Measurements from ENCODE around the gene TPRA1.

TPRA1 gene

DNA sequence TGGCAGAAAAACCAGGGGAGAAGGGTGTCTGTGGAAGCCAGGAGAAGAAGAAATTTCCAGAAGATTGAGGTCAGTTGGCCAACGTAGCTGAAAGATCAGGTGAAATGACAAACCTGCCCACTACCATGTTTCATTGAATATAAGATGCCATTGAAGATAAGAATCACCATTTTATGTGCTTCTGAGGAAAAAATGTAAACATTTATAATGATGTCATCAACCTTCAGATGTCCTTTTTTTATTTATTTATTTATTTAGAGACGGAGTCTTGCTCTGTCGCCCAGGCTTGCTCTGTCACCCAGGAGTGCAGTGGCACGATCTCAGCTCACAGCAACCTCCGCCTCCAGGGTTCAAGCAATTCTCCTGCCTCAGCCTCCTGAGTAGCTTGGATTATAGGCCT, 33.5 kb upstream of the TPRA1 start:
- no peak overlapping the region for H3K4me3 ChIP-seq (ENCODE audit: low read depth, low read length)
- DNase-seq (ENCODE audit: low read depth): no peak
- TF ChIP-seq CTCF (IDR thresholded peaks at IDR 0.05; ENCODE audit: control insufficient read depth, extremely low read depth, insufficient read depth): no peak

DNA sequence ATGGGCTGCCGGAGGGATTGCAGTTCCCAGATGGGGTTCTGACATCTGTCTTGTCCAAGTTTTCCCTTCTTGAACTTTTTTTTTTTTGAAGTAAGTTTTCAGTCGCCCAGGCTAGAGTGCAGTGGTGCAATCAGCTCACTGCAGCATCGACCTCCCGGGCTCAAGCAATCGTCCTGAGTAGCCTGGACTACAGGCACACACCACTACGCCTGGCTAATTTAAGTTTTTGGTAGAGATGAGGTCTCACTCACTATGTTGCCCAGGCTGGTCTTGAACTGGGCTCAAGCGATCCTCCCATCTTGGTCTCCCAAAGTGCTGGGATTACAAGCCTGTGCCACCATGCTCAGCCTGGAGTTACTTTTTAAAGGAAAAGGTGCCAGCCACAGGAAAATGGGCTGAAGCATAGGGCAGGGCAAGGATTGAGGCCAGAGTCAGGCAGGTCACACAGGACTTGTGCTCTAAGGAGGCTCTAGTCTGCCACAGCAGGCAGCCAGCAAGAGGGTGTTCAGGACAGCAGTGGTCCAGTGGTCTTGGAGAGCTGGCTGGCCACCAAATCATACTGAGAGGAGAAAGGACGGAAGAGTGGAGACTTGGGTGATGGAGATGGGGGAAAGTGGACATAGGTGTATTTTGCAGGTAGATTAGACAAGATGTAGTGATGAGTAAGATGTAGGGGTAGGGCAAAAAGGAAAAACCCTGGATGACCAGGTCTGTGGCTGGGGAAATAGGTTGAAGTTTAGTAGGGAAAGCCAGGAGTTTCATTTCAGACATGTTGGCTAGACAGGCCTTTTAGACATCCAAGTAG, 32.4 kb upstream of the TPRA1 start:
- no peak overlapping the region for H3K4me3 ChIP-seq (ENCODE audit: low read depth, low read length)
- TF ChIP-seq CTCF (IDR thresholded peaks at IDR 0.05; ENCODE audit: control insufficient read depth, extremely low read depth, insufficient read depth): no peak
- DNase-seq (ENCODE audit: low read depth): no peak

DNA sequence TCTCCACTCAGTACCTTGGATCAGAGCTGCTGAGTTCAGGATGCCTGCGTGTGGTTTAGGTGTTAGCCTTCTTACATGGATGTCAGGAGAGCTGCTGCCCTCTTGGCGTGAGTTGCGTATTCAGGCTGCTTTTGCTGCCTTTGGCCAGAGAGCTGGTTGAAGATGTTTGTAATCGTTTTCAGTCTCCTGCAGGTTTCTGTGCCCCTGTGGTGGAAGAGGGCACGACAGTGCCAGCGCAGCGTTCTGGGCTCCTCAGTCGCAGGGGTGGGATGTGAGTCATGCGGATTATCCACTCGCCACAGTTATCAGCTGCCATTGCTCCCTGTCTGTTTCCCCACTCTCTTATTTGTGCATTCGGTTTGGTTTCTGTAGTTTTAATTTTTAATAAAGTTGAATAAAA, 31.5 kb upstream of the TPRA1 start:
- TF ChIP-seq CTCF (IDR thresholded peaks at IDR 0.05; ENCODE audit: control insufficient read depth, extremely low read depth, insufficient read depth): no peak
- no peak overlapping the region for H3K4me3 ChIP-seq (ENCODE audit: low read depth, low read length)
- no peak for DNase-seq (ENCODE audit: low read depth)

DNA sequence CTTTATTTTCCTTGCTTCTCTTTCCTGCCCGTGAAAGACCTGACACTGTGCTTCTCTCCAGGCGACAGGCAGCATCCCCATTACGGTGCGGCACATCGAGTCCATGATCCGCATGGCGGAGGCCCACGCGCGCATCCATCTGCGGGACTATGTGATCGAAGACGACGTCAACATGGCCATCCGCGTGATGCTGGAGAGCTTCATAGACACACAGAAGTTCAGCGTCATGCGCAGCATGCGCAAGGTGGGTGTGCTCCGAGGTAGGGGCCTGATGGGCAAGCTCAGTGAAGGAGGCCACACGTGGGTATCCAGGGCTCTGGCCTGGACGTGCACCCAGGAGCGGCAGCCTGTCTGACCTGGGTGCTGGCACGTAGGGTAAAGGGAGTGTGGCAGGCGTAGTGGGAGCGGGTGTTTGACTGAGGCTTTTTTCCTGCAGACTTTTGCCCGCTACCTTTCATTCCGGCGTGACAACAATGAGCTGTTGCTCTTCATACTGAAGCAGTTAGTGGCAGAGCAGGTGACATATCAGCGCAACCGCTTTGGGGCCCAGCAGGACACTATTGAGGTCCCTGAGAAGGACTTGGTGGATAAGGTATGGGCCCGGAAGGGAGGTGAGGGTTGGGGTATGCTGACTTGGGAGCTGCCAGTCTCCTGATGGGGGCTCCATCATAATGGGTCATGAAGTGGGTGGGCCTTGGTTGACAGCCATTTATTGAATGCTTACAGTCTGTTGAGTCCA, 30.3 kb upstream of the TPRA1 start:
- no peak for TF ChIP-seq CTCF (IDR thresholded peaks at IDR 0.05; ENCODE audit: control insufficient read depth, extremely low read depth, insufficient read depth)
- DNase-seq (ENCODE audit: low read depth): no peak
- no peak overlapping the region for H3K4me3 ChIP-seq (ENCODE audit: low read depth, low read length)

DNA sequence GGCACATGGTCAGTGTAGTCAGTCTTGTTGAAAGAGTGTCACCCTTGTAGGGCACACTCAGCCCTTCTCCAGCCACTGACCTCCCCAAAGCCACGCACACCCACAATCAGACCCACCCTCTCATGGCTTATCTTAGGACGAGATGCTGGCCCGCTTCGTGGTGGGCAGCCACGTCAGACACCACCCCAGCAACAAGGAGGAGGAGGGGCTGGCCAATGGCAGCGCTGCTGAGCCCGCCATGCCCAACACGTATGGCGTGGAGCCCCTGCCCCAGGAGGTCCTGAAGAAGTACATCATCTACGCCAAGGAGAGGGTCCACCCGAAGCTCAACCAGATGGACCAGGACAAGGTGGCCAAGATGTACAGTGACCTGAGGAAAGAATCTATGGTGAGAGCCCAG, 28.4 kb upstream of the TPRA1 start:
- no peak overlapping the region for H3K4me3 ChIP-seq (ENCODE audit: low read depth, low read length)
- no peak for DNase-seq (ENCODE audit: low read depth)
- no peak for TF ChIP-seq CTCF (IDR thresholded peaks at IDR 0.05; ENCODE audit: control insufficient read depth, extremely low read depth, insufficient read depth)

DNA sequence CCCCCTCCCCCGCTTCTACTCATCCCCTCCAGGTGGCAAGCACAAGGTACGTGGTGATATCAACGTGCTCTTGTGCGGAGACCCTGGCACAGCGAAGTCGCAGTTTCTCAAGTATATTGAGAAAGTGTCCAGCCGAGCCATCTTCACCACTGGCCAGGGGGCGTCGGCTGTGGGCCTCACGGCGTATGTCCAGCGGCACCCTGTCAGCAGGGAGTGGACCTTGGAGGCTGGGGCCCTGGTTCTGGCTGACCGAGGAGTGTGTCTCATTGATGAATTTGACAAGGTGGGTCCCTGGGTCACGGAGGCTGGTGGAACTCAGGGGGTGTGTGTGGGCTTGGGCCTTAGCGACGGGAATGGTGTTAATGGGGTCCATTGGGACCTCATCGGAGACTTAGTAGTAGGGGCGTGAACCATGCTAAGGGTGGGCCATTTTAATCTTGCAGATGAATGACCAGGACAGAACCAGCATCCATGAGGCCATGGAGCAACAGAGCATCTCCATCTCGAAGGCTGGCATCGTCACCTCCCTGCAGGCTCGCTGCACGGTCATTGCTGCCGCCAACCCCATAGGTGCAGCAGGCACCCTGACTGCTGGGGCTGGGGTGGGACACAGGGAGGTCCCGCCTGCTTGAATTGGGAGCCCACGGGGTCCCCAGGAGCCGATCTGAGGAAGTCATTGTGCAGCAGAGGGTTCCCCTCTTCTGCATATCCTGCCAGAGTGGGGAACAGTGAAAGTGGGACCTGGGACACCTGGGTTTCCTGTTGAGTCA, 26.5 kb upstream of the TPRA1 start:
- H3K4me3 ChIP-seq (ENCODE audit: low read depth, low read length): no peak overlapping the region
- DNase-seq (ENCODE audit: low read depth): no peak
- no peak for TF ChIP-seq CTCF (IDR thresholded peaks at IDR 0.05; ENCODE audit: control insufficient read depth, extremely low read depth, insufficient read depth)
